ENCODE data around the gene CREB1. TPM values are rescaled to one million over a fixed set of nuclear protein-coding genes. Genes with fewer than 3 reads are reported as not detected.

The CREB1 gene
- total RNA-seq, 1 donor from 2014 or later, result 164 TPM

DNA sequence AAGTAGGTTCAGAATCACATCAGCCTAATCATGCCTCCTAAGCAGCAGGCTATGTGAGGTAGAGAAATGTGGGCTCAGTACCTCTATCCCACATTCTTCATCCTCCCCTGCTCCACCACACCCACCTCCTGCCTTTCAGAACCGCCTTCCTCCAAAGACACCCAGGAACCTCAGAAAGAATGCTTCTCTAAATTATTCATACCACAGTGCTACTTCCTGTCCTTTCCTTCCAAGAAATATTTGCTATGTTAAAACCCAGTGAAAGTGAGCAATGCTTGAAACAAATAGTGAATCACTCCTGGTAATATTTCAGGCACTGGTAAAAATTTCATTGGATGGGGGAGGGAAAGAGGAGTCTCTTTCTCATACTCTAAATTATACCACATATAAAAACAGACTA is 24.0 kb upstream of the CREB1 start:
- Histone ChIP-seq H3K4me3 (peak overlapping the region; percentile 32), H3K27me3 (no peaks in the 10 kb centered on the region), H2AFZ (replicated peaks) (no peak overlapping the region), H3K79me2 (ENCODE audit: low read depth) (no peaks in the 10 kb centered on the region), H3K9ac (no peak overlapping the region), H4K20me1 (ENCODE audit: low read depth) (no peaks in the 10 kb centered on the region), H3K4me1 (peaks cover 40% of the 10 kb centered on the region), H3K4me2 (peak overlapping the region; percentile 67), H3F3A (ENCODE audit: low read depth) (peaks cover 34% of the 10 kb centered on the region), H3K9me3 (ENCODE audit: low read depth) (no peaks in the 10 kb centered on the region), H3K27ac (peak overlapping the region; percentile 92), H3K36me3 (no peaks in the 10 kb centered on the region)
- Mint-ChIP-seq H3K27ac (peak overlapping the region; percentile 94), H3K4me3 (peak overlapping the region; percentile 33), H3K36me3 (no peaks in the 10 kb centered on the region), H3K27me3 (ENCODE audit: insufficient read depth, low read depth) (peaks cover 7% of the 10 kb centered on the region), H3K4me1 (peaks cover 53% of the 10 kb centered on the region), H3K9me3 (no peaks in the 10 kb centered on the region)
- TF ChIP-seq EZH2 (IDR thresholded peaks at IDR 0.05), result no peak
- TF ChIP-seq, protein P1, sequence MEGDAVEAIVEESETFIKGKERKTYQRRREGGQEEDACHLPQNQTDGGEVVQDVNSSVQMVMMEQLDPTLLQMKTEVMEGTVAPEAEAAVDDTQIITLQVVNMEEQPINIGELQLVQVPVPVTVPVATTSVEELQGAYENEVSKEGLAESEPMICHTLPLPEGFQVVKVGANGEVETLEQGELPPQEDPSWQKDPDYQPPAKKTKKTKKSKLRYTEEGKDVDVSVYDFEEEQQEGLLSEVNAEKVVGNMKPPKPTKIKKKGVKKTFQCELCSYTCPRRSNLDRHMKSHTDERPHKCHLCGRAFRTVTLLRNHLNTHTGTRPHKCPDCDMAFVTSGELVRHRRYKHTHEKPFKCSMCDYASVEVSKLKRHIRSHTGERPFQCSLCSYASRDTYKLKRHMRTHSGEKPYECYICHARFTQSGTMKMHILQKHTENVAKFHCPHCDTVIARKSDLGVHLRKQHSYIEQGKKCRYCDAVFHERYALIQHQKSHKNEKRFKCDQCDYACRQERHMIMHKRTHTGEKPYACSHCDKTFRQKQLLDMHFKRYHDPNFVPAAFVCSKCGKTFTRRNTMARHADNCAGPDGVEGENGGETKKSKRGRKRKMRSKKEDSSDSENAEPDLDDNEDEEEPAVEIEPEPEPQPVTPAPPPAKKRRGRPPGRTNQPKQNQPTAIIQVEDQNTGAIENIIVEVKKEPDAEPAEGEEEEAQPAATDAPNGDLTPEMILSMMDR (IDR thresholded peaks at IDR 0.05), result no peak
- no peak for TF ChIP-seq EZH2phosphoT487 (IDR thresholded peaks at IDR 0.05)
- no peak for DNase-seq (ENCODE audit: low spot score)

DNA sequence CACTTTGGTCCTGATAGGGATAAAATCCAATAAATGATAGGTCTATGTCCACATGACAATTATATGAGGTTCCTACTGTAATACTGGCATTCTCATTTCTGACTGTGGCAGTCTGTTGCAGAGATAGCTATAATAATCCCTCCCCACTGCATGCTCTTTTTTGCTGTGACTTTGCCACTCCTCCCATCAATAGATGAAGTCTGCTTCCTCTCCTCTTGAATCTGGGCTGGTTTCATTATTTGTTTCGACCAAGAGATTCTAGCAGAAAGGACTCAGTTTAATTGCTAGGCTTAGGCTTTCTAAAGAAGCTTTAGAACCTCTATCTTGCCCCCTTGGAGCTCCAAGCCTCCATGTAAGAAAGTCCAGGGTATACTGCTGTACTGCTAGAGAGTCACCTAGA is 23.3 kb upstream of the CREB1 start:
- no peaks in the 10 kb centered on the region for H4K20me1 ChIP-seq (ENCODE audit: low read depth)
- Mint-ChIP-seq H3K36me3 (no peaks in the 10 kb centered on the region), H3K4me3 (no peak overlapping the region), H3K4me1 (peaks cover 53% of the 10 kb centered on the region), H3K9me3 (no peaks in the 10 kb centered on the region), H3K27ac (peak overlapping the region; percentile 46), H3K27me3 (ENCODE audit: insufficient read depth, low read depth) (peaks cover 7% of the 10 kb centered on the region)
- TF ChIP-seq EZH2 (IDR thresholded peaks at IDR 0.05) (no peak), EZH2phosphoT487 (IDR thresholded peaks at IDR 0.05) (no peak)
- TF ChIP-seq, protein P1 (IDR thresholded peaks at IDR 0.05), result no peak
- no peaks in the 10 kb centered on the region for H3K36me3 ChIP-seq
- H3K79me2 ChIP-seq (ENCODE audit: low read depth), result no peaks in the 10 kb centered on the region
- no peak for DNase-seq (ENCODE audit: low spot score)
- peaks cover 34% of the 10 kb centered on the region for H3F3A ChIP-seq (ENCODE audit: low read depth)
- H3K4me3 ChIP-seq, result no peak overlapping the region
- H3K9ac ChIP-seq, result no peak overlapping the region
- no peaks in the 10 kb centered on the region for H3K9me3 ChIP-seq (ENCODE audit: low read depth)
- no peaks in the 10 kb centered on the region for H3K27me3 ChIP-seq
- peaks cover 40% of the 10 kb centered on the region for H3K4me1 ChIP-seq
- no peak overlapping the region for H2AFZ ChIP-seq (replicated peaks)
- peak overlapping the region; percentile 51 for H3K27ac ChIP-seq
- H3K4me2 ChIP-seq, result peak overlapping the region; percentile 67

DNA sequence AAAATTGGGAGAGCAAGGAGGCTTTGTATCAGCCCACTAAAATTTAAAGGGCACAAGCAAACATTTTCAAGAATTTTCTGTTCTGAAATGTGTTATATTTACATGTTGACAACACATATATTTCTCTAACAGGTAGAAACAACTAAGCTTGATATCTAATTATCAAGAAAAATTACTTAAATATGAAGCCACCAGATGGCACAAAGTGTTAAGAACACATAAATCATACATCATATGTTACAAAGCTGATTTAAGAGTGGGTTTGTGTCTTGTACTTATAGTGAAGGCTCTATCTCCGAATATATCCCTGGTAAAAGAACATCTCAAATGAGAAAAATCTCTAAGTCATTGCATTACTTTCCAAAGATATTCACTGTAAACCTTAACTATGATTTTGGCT is 19.6 kb upstream of the CREB1 start:
- peaks cover 17% of the 10 kb centered on the region for H3F3A ChIP-seq (ENCODE audit: low read depth)
- Mint-ChIP-seq H3K4me1 (peaks cover 21% of the 10 kb centered on the region), H3K9me3 (no peaks in the 10 kb centered on the region), H3K27ac (no peak overlapping the region), H3K36me3 (no peaks in the 10 kb centered on the region), H3K27me3 (ENCODE audit: insufficient read depth, low read depth) (peaks cover 5% of the 10 kb centered on the region), H3K4me3 (no peak overlapping the region)
- no peak overlapping the region for H3K27ac ChIP-seq
- no peak overlapping the region for H3K9ac ChIP-seq
- no peaks in the 10 kb centered on the region for H3K79me2 ChIP-seq (ENCODE audit: low read depth)
- no peak for DNase-seq (ENCODE audit: low spot score)
- H4K20me1 ChIP-seq (ENCODE audit: low read depth), result no peaks in the 10 kb centered on the region
- no peak overlapping the region for H3K4me2 ChIP-seq
- no peaks in the 10 kb centered on the region for H3K36me3 ChIP-seq
- no peaks in the 10 kb centered on the region for H3K9me3 ChIP-seq (ENCODE audit: low read depth)
- no peak overlapping the region for H2AFZ ChIP-seq (replicated peaks)
- H3K27me3 ChIP-seq, result no peaks in the 10 kb centered on the region
- no peak overlapping the region for H3K4me3 ChIP-seq
- TF ChIP-seq, protein P1 (IDR thresholded peaks at IDR 0.05), result no peak
- no peak for TF ChIP-seq EZH2 (IDR thresholded peaks at IDR 0.05)
- no peak for TF ChIP-seq EZH2phosphoT487 (IDR thresholded peaks at IDR 0.05)
- H3K4me1 ChIP-seq, result peaks cover 17% of the 10 kb centered on the region

All from neural progenitor cell (in vitro differentiated cells).